Common myeloid progenitor, CD34-positive (primary cell): ENCODE measurements around the gene SLC24A1.

Experiments
- CTCF ChIA-PET: fragments of 350-600 bp; sonication (Branson Sonifier 250); formaldehyde crosslinking; loops from one replicate; lab custom pipeline; 2021; ENCODE audit warnings: antibody characterized with exemption; lab: Charles Lee
- POLR2A ChIA-PET: fragments of 350-600 bp; sonication (Branson Sonifier 250); formaldehyde crosslinking; loops from one replicate; lab custom pipeline; 2021; ENCODE audit warnings: antibody characterized with exemption; lab: Charles Lee
- DNase-seq, 3 donors: peaks; one replicate each; pipeline versions ENCODE4 v3.0.0 to v3.0.0-alpha.2; 2013
- H3K27ac ChIP-seq, 2 experiments: 1 replicate in 1 of 2; 2 replicates in 1 of 2; pipeline ENCODE4 v1.7.0; 2013; ENCODE audit warnings: inconsistent platforms in 2 of 2, low read length in 2 of 2, mild to moderate bottlenecking in 2 of 2, low read depth in 1 of 2, moderate library complexity in 1 of 2; ENCODE audit not compliant: severe bottlenecking in 2 of 2, insufficient read depth in 1 of 2, poor library complexity in 1 of 2
- H3K27me3 ChIP-seq, 5 experiments: replicated peaks in 2 of 5; 1 replicate in 3 of 5; 2 replicates in 2 of 5; pipeline versions ENCODE4 v1.6.1 to v1.7.0; 2013; ENCODE audit warnings: low read length in 4 of 5, mild to moderate bottlenecking in 2 of 5, moderate library complexity in 2 of 5, inconsistent platforms in 1 of 5; ENCODE audit not compliant: insufficient read depth in 5 of 5, control insufficient read depth in 4 of 5
- H3K36me3 ChIP-seq, 4 experiments: 1 replicate in 2 of 4; 2 replicates in 2 of 4; pipeline versions ENCODE4 v1.6.1 to v1.7.0; 2013; ENCODE audit warnings: low read length in 3 of 4, control low read depth in 1 of 4, mild to moderate bottlenecking in 1 of 4; ENCODE audit not compliant: control insufficient read depth in 4 of 4, insufficient read depth in 4 of 4
- H3K4me1 ChIP-seq, 4 experiments: 1 replicate in 3 of 4; 2 replicates in 1 of 4; pipeline versions ENCODE4 v1.6.1 to v1.7.1; 2013; ENCODE audit warnings: low read length in 3 of 4, mild to moderate bottlenecking in 3 of 4, control low read depth in 1 of 4, inconsistent platforms in 1 of 4, moderate library complexity in 1 of 4; ENCODE audit not compliant: control insufficient read depth in 4 of 4, insufficient read depth in 4 of 4; ENCODE audit errors: control extremely low read depth in 1 of 4
- H3K4me3 ChIP-seq, 7 experiments: 1 replicate in 4 of 7; 2 replicates in 3 of 7; pipeline versions ENCODE4 v1.5.1 to v1.7.0; 2013; ENCODE audit warnings: mild to moderate bottlenecking in 7 of 7, low read length in 6 of 7, moderate library complexity in 6 of 7, inconsistent platforms in 2 of 7, low read depth in 2 of 7, control low read depth in 1 of 7; ENCODE audit not compliant: insufficient read depth in 4 of 7, control insufficient read depth in 1 of 7; ENCODE audit errors: extremely low read depth in 1 of 7
- H3K9me3 ChIP-seq, 5 experiments: 1 replicate in 4 of 5; 2 replicates in 1 of 5; pipeline versions ENCODE4 v1.6.1 to v1.7.1; 2013; ENCODE audit warnings: low read length in 4 of 5, mild to moderate bottlenecking in 2 of 5, inconsistent platforms in 1 of 5, low read depth in 1 of 5, moderate library complexity in 1 of 5; ENCODE audit not compliant: control insufficient read depth in 4 of 5, insufficient read depth in 2 of 5; ENCODE audit errors: control extremely low read depth in 1 of 5
- whole genome bisulfite sequencing: methylation state at CpG from one replicate; pipeline ENCODE4 v1.1.5; 2013; ENCODE audit not compliant: insufficient coverage; 5-methylcytosine and 5-hydroxymethylcytosine counted together

The SLC24A1 gene

DNA sequence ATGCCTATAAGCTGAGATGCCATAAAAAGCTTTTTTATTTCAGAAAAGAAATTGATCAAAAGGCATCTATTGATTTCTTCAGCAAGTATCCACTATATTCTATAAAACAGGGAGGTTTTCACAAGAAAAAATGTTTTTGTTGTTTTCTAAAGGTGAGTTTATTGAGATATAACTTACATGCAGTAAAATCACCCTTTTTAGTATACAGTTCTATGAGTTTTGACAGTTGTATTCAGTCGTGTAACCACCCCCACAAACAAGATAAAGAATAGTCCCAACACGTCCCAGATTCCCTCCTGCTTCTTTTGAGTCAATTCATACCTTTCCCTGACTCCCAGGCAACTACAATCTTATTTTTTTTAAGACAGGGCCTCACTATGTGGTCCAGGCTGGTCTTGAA is 18.6 kb upstream of the SLC24A1 start:
- ChIA-PET CTCF (no interaction called here), POLR2A (no interaction called here)
- Histone ChIP-seq H3K36me3 (peaks cover 7 to 61% (median 40%) of the 10 kb centered on the region in 4 experiments), H3K27me3 (no peaks in the 10 kb centered on the region), H3K27ac (no peak overlapping the region), H3K4me1 (no peaks in the 10 kb centered on the region), H3K9me3 (no peaks in the 10 kb centered on the region), H3K4me3 (no peak overlapping the region)
- DNase-seq: no peak
- 100% methylated on average over 1 of the region's 2 CpGs for WGBS

DNA sequence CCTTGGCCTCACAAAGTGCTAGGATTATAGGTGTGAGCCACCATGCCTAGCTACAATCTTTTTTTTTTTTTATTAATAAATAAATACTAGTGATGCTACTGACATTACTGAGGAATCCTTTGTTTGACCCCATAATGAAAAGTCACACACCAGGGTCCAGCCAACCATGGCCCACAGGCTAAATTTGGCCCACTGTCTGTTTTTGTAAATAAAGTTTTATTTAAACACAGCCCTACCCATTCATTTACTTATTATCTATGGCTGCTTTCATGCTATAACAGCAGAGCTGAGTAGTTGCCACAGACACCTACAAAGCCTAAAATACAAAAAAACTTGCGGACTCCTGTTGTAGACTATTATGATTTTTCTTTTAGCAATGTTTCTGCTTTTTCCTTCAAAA is 18.2 kb upstream of the SLC24A1 start:
- H3K4me3 ChIP-seq: no peak overlapping the region

DNA sequence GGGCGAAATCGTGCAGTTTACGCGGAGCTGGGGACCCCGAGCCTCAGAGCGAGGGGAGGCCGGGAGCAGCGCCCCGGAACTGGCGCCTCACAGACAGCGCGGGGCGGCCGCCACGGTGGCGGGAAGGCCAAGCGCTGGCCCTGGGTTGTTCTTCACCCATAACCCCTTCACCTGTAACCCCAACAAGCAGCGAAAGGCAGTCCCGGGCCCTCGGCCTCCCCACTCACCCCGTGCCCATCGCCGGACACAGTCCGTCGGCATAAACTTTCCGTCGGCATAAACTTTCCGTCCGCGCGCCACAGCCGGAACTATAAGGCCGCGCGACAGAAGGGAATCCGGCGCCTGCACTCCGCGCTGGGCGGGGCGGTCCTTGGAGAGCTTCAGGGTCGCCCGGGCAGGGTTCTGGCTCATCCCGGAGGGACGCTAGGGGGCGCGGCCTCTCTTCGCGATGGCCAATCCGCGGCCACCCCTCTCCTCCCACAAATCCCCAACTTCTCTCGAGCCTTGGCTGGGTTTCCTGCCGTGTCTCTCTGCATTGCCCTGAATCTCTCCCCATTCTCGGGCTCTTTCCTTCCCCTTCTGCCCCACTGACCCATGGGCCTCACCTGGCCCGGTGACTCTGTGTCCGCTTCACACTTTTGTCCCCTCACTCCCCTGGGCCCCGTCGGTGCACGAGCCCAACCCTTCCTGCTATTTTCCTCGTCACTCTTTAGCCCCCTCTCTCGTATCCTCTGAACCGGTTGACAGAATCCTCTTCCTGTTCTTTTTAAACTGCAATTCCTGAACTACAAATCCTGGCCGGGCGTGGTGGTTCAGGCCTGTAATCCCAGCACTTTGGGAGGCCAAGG is 10.6 kb upstream of the SLC24A1 start, which contains the start of gene INTS14:
TSS of gene INTS14 (minus strand) at position 261 of the 848 bp plus-strand sequence. CDS start 3,751 bp downstream, outside the sequence.
- peaks cover 7 to 39% (median 25%) of the 10 kb centered on the region in 4 experiments for H3K4me1 ChIP-seq
- DNase-seq: peak; percentile 94 to 95 (median 95)
- ChIA-PET CTCF (interaction anchor here (1.1 to 1.2 kb wide), 2 partner anchors 10 to 56 kb away, joined by 3 to 4 read pairs; partner anchors contain the start of gene SLC24A1), POLR2A (interaction anchor here (0.5 to 1.4 kb wide), 3 partner anchors 8 to 898 kb away, joined by 3 to 4 read pairs (median 3); no protein-coding TSS in a partner anchor)
- H3K27me3 ChIP-seq: no peaks in the 10 kb centered on the region
- 0% methylated on average over 49 of the region's 64 CpGs for WGBS
- peak within 1 kb of the TSS; percentile 80 to 98 (median 89) for H3K4me3 ChIP-seq
- peak within 1 kb of the TSS; percentile 89 to 97 for H3K27ac ChIP-seq
- peaks cover 0 to 6% (median 5%) of the 10 kb centered on the region in 4 experiments for H3K36me3 ChIP-seq
- H3K9me3 ChIP-seq: no peaks in the 10 kb centered on the region

More for the DNA sequence above, 18.2 kb upstream of the SLC24A1 start:
- Histone ChIP-seq H3K36me3 (peaks cover 7 to 56% (median 40%) of the 10 kb centered on the region in 4 experiments), H3K4me1 (no peaks in the 10 kb centered on the region), H3K27me3 (no peaks in the 10 kb centered on the region), H3K27ac (no peak overlapping the region), H3K9me3 (no peaks in the 10 kb centered on the region)
- DNase-seq: no peak
- ChIA-PET CTCF (no interaction called here), POLR2A (no interaction called here)
- no CpG with 5 or more reads among the region's 1 CpG for WGBS

DNA sequence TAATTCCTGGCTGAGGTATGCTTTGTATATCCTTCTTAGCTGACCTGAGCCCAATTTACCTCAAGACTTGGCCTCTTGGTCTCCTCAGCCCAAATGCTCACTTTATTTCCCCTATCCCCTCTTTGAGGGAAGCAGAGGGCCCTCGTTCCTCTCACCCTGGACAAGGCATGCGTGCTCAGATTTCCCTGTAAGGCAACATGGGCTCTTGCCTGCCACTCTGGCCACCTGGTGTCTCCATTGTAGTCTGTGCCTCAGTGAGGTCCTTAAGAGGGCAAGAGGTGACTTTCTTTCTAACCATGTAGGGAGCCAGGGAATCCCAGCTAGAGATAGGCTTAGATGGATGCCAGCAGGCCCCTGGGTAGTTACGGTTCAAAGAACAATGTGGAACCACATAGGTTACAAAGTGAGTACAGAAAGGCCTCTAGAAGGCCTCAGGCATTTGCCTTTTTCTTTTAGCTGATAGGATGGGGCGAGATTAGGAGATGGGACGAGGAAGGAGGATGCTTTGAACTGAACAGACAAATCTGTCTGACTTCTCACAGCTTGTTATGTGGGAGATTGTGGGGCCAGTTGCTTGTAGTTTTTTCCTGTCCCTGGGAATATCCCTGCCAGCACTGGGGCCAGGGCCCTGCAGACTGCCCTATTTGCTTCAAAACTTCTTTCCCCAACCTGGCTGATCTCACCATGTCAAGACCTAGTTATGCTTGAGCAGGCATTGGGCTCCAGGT is 9.7 kb upstream of the SLC24A1 start:
- H3K27me3 ChIP-seq: no peaks in the 10 kb centered on the region
- 73% methylated on average over 3 of the region's 5 CpGs for WGBS
- peaks cover 0 to 5% (median 2%) of the 10 kb centered on the region in 4 experiments for H3K36me3 ChIP-seq
- DNase-seq: peak in 1 of 3 donors; percentile 17
- CTCF ChIA-PET: interaction anchor here (0.5 to 1.3 kb wide), 3 partner anchors 10 to 250 kb away, joined by 3 read pairs; no protein-coding TSS in a partner anchor
- no peaks in the 10 kb centered on the region for H3K9me3 ChIP-seq
- peak overlapping the region in 6 of 7 experiments; percentile 80 to 98 (median 90) for H3K4me3 ChIP-seq
- H3K27ac ChIP-seq: peak overlapping the region; percentile 89 to 97
- H3K4me1 ChIP-seq: peaks cover 7 to 39% (median 25%) of the 10 kb centered on the region in 4 experiments
- POLR2A ChIA-PET: no interaction called here

DNA sequence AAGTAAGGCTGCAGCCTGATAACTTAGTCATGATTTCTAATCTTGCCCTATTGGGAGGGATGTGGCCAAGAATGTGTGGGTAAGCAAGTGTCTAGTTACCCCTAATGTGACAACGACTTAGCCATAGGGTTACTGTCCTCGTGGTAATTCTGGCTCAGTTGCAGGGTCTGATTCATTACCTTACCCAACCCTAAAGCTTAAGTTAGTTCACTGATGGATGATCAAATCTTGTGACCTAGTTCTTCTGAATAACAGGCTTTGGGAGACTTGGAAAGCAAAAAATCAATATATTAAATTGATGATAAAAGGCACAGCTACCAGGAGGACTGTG is 9.2 kb upstream of the SLC24A1 start:
- POLR2A ChIA-PET: no interaction called here
- no peaks in the 10 kb centered on the region for H3K36me3 ChIP-seq
- WGBS: no CpG with 5 or more reads among the region's 2 CpGs

DNA sequence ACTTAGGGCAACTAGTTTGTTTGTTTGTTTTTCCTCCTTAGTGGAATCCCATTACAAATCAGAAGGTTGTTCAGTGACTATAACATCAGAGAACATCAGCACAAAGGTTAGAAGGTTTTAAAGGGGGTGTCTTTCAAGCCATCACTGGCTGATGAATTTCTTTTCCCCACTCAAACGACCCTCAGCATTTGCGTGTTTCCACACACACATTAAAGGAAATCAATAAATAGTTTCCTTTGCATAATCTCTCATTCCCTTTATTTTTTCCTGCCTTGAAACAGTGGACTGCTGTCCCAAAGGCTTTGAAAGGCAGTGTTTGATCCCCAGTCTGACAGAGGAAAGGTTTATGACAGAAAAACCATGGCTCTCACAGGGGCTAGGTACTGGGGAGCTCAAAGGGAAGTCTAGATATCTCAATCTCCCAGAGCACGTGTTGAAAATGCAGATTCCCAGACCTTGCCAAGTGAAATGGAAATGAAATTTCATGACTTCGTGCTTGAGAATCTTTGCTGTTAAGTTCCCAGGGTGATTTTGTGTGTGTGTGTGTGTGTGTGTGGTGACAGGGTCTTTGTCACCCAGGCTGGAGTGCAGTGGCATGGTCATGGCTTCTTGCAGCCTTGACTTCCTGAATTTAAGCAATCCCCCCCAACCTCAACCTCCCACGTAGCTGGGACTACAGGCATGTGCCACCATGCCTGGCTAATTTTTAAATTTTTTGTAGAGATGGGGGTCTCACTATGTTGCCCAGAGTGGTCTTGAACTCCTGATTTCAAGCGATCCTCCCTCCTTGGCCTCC is 8.6 kb upstream of the SLC24A1 start:
- CTCF ChIA-PET: interaction anchor here (1.3 kb wide), 2 partner anchors 11 to 59 kb away, joined by 3 read pairs; no protein-coding TSS in a partner anchor
- Histone ChIP-seq H3K9me3 (no peaks in the 10 kb centered on the region), H3K4me3 (no peak overlapping the region), H3K4me1 (peaks cover 7 to 39% (median 25%) of the 10 kb centered on the region in 4 experiments), H3K27ac (no peak overlapping the region), H3K36me3 (no peaks in the 10 kb centered on the region), H3K27me3 (no peaks in the 10 kb centered on the region)
- POLR2A ChIA-PET: no interaction called here
- 87% methylated on average over 3 of the region's 6 CpGs for WGBS
- DNase-seq: peak in 1 of 3 donors; percentile 9

More for the DNA sequence above, 9.2 kb upstream of the SLC24A1 start:
- Histone ChIP-seq H3K27me3 (no peaks in the 10 kb centered on the region), H3K4me3 (no peak overlapping the region), H3K27ac (no peak overlapping the region), H3K4me1 (peaks cover 7 to 39% (median 25%) of the 10 kb centered on the region in 4 experiments), H3K9me3 (no peaks in the 10 kb centered on the region)
- CTCF ChIA-PET: interaction anchor here (0.5 to 1.3 kb wide), 3 partner anchors 11 to 249 kb away, joined by 3 read pairs; no protein-coding TSS in a partner anchor
- no peak for DNase-seq
